Cardiac fibroblast (primary cell): ENCODE results near the gene HNRNPH3.
A peak's percentile ranks its signal among the peaks of the same experiment; 100 is the strongest.
"Not testable (repeated sequence)": the region's sequence is repeated elsewhere in the genome, so short reads cannot be mapped to it uniquely, and the experiment has no call there.

ENCODE experiments used
- DNase-seq, 2 donors: peaks; one replicate each; pipeline versions ENCODE4 v3.0.0 to v3.0.0-alpha.2; 2010; ENCODE audit warnings: low read depth in 2 of 2
- H3K4me3 ChIP-seq, 2 donors: replicated peaks in 1 of 2; 1 replicate in 1 of 2; 2 replicates in 1 of 2; pipeline ENCODE4 v1.5.1; 2011; ENCODE audit warnings: low read depth in 2 of 2, low read length in 2 of 2, mild to moderate bottlenecking in 2 of 2, moderate library complexity in 1 of 2
- TF ChIP-seq, protein P1 (sequence below): IDR thresholded peaks from one replicate; pipeline ENCODE4 v1.5.1; 2011; ENCODE audit warnings: low read depth, mild to moderate bottlenecking, low read length, inconsistent platforms

The HNRNPH3 gene

GRCh38 chr10:68315582-68315981, 16.3 kb upstream of the HNRNPH3 start:
- TF ChIP-seq, protein P1, sequence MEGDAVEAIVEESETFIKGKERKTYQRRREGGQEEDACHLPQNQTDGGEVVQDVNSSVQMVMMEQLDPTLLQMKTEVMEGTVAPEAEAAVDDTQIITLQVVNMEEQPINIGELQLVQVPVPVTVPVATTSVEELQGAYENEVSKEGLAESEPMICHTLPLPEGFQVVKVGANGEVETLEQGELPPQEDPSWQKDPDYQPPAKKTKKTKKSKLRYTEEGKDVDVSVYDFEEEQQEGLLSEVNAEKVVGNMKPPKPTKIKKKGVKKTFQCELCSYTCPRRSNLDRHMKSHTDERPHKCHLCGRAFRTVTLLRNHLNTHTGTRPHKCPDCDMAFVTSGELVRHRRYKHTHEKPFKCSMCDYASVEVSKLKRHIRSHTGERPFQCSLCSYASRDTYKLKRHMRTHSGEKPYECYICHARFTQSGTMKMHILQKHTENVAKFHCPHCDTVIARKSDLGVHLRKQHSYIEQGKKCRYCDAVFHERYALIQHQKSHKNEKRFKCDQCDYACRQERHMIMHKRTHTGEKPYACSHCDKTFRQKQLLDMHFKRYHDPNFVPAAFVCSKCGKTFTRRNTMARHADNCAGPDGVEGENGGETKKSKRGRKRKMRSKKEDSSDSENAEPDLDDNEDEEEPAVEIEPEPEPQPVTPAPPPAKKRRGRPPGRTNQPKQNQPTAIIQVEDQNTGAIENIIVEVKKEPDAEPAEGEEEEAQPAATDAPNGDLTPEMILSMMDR = no peak
- no peak overlapping the region for H3K4me3 ChIP-seq
- DNase-seq = no peak

DNA sequence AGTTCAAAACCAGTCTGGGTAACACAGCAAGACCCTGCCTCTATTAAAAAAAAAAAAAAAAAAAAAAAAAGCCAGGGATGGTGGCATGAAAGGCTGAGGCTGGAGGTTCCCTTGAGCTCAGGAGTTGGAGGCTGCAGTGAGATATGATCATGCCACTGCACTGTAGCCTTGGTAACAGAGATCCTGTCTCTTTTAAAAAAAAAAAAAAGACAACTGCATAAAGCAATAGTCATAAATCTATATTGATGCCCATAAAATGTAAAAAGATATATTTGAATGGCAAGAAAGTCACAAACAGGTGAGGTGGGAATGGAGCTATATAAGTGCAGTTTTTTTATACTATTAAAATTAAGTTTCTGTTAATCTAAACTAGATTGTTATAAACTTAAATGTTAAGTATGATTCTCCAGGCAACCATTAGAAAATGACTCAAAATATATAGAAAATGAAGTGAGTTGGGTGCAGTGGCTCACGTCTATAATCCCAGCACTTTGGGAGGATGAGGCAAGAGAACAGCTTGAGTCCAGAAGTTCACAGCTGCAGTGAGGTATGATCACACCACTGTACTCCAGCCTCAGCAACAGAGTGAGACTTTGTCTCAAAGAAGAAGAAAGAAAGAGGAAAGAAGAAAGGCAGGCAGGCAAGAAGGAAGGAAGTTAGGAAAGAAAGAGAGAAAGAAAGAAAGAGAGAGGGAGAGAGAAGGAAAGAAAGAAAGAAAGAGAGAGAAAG, 13.4 kb upstream of the HNRNPH3 start:
- no peak for DNase-seq
- TF ChIP-seq, protein P1 = no peak
- H3K4me3 ChIP-seq = no peak overlapping the region

DNA sequence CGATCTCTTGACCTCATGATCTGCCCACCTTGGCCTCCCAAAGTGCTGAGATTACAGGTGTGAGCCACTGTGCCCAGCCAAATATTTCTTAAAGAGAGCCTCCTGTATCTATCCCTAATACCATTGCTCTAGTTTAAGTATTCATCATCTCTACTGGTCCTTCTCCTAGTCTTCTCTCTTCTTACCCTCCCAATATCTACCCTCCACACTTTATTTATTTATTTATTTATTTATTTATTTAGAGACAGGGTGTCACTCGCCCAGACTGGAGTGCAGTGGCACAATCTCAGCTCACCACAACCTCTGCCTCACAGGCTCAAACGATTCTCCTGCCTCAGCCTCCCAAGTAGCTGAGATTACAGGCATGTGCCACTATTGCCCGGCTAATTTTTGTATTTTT, 7.5 kb upstream of the HNRNPH3 start:
- not testable (repeated sequence) for H3K4me3 ChIP-seq, DNase-seq

GRCh38 chr10:68327889-68328786, 3.7 kb upstream of the HNRNPH3 start:
- TF ChIP-seq, protein P1 = no peak
- peak; percentile 82 to 83 for DNase-seq
- H3K4me3 ChIP-seq = peak overlapping the region in 1 of 2 donors; percentile 26

- TF ChIP-seq, protein P1 = no peak
- DNase-seq = no peak
- H3K4me3 ChIP-seq = no peak overlapping the region
These were observed 2.4 kb upstream of the HNRNPH3 start for GRCh38 chr10:68329506-68329861.

DNA sequence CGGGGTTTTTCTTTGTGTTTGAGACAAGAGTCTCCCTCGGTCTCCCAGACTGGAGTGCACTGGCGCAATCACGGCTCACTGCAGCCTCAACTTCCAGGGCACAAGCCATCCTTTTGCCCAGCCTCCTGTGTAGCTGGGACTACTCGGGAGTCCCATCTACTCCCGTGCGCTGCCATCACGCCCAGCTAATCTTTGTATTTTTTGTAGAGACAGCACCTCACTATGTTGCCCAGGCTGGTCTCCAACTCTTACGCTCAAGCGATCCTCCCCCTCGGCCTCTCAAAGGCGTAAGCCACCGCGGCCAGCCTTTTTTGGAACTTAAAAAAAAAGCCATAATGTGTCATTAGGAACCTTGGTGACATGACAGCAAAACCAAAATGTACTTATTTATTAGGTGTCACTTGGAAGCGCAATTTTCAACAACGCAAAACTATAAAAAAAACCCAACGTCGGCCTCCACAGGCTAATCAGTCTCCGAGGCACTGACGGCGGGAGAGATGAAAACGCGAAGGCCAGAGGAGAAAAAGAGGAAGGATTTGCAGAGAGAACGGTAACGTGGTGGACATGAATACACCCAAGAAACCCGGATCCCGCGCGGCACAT, 911 bp upstream of the HNRNPH3 start:
- peak; percentile 49 to 55 for DNase-seq
- H3K4me3 ChIP-seq = peak overlapping the region; percentile 90 to 95
- TF ChIP-seq, protein P1 = no peak
